NCI-H460 (cell line): ENCODE results near the gene LRRC36. TPM values are rescaled to one million over a fixed set of nuclear protein-coding genes. Genes with fewer than 3 reads are reported as not detected.
"Not testable (repeated sequence)": the region's sequence is repeated elsewhere in the genome, so short reads cannot be mapped to it uniquely, and the experiment has no call there.

Experiments used
- DNase-seq: peaks from one replicate; pipeline ENCODE4 v3.0.0-alpha.2; 2016; ENCODE audit warnings: low read depth; ENCODE audit errors: extremely low read depth
- total RNA-seq: library from RNA; depleted of rRNA; stranded (reverse); fragments of >200 nt; shearing (Covaris generic); gene quantifications from 2 replicates; pipeline ENCODE4 v1.2.3, GENCODE V29; 2014

LRRC36 gene
- total RNA-seq, 1 experiment from 2014 or later = not detected

DNA sequence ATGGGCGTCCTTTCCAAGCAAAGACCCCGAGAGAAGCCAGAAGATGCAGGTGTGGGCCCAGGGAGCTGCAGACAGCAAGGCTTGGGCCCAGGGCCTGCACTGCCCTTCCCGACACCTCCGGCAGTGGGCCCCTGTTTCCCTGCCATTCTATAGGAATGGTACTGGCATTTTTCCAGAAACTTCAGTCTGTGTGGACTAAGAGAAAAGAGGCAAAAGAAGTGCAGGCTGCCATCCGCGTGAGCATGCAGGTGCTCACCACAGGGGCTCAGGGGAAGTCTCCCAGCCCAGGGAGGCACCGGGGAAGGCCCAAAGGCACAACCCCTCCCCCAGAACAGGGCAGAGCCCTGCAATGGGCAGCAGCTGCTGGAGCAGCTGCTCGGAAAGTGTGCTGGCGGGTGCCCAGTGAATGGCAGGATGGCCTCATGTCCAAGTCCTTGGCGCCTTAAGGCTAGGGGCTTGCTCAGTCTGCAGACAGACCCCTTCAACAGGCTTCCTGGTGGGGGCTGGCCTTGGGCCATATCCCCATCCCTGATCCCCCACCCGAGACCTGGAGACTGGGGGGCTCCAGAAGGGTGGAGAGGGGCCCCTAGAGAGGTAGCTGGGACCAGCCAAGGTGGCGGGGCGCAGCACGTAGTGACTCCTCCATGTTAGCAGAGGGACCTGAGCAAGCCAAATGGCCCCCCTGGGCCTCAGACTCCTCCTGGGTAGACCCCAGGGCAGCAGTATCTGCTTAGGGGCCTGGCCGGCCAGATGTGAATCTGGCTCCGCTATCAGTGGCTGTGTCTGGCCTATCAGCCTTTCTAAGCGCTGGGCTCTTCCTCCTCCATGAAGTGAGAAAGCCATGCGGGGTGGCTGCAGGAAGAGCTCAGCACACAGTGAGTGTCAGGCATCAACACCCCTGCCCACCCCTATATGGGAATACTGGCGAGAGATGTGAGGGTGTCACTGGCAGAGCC is 73.4 kb downstream of the LRRC36 start:
- DNase-seq = no peak

DNA sequence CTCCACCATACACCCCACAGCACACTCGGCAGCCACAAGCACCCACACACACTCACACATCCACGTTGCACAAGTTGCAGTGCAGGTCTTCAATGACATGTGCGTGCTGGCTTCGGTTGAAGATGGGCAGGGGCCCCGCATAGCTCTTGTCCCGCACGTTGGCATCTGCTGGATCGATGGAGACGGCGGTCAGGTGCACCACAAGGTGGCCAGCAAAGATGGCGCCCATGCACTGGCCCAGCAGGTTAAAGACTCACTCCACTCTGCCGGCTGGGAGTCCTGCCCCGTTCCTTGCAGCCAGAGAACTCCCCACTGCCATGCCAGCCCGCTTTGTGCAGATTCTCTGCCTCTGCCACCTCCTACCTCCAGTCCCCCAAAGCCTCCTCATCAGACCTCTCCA is 74.3 kb downstream of the LRRC36 start:
- no peak for DNase-seq

DNA sequence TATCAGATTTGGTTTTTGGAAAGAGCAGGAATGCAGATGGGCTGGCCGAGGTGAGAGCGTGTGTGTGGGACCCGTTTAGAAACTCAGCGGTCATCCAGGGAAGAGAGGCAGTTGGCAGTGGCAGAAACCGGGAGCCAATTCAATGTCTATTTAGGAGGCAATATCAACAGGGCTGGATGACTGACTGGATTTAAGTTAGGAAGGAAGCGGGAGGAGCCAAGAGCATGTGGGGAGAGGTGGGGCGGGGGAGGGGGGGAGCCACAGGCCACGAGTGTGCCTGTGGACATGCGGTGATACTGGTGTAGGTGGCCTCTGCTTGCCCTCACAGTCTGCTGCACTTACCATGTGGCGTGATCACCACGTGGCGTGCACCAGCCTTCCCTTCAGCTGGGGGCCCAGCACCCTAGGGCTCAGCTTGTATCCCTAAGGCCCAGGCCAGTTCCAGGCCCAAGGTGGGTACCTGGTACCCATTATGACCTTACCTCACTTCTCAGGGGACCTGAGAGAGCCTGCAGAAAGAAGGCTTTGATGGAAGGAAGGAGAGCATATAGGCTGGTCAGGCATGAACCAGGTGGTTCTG is 77.5 kb downstream of the LRRC36 start:
- no peak for DNase-seq

DNA sequence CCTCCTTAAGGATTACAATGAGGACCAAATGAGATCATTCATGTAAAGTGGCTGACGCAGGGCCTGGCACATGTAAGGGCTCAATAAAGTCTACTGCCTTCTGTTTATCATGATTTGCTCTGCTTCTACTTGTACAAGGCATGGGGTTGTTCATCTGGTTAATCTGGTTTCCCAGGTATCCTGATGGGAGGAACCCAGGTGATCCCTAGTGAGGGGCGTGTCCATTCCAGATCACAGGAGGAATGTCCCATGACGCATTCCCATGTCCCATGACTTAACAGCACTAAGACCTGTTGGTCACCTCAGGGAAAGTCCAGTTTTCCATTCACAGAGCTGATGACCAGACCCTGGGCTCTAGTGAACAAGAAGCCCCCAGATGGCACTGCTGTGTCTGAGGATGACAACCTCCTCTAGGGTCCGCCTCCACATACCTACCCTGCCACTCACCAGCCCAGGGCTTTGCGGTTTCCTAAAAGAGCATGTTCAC is 78.2 kb downstream of the LRRC36 start:
- no peak for DNase-seq

DNA sequence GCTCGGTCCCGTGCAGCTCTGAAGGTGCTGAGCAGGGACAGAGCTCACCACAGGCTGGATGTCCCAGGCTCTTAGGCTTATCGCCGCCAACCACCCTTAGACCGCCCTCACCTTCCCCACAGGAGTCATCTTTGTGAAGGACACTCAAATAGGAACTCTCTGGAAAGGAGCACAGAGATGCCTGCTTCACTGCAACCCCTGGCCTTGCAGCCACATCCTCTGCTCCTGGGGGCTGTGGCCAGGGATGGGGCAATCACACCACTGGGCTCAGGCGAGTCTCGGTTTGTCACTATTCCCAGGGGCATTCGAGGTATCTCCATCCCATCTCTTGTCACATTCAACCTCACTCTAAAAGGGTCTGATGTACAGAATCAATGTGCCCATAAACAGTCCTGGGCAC is 78.7 kb downstream of the LRRC36 start:
- no peak for DNase-seq

DNA sequence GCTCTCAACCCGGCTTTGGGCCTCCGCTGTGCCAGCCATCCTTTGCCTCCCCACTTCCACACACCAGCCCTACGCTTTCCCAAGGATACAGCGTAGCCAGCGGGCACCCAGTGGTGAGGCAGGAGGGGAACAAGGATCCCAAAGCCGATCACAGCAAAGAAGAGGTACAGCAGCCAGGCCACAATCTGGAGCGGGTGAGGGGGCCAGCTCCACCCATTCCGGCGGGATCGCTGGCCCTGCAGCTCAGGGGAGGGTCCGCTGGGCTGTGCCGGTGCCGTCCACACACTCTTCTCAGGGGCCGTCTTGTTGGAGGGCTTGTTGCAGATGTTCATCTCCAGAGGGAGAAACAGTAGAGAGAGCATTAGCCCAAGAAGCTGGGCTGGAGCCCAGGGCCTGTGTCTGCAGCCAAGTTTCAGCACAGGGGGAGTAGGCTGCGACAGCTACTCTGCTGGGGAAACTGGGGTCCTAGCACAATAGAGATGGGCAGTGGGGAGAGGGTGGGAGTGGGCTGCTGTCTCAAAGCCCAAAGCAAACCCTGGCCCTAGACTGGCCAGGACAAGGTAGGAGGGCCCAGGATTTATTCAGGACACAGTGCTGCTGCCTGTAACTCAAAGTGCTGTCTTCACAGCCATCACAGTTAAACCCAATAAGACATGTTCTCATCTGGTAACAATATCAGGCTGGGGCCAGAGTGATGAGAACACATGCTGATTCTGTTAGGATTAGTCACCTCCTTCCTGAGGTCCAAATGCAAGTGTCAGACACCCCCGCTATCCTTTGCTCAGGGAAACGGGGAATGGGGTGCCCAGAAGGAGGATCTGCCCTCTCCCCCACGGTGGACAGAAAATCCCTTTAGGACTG is 79.7 kb downstream of the LRRC36 start:
- no peak for DNase-seq

DNA sequence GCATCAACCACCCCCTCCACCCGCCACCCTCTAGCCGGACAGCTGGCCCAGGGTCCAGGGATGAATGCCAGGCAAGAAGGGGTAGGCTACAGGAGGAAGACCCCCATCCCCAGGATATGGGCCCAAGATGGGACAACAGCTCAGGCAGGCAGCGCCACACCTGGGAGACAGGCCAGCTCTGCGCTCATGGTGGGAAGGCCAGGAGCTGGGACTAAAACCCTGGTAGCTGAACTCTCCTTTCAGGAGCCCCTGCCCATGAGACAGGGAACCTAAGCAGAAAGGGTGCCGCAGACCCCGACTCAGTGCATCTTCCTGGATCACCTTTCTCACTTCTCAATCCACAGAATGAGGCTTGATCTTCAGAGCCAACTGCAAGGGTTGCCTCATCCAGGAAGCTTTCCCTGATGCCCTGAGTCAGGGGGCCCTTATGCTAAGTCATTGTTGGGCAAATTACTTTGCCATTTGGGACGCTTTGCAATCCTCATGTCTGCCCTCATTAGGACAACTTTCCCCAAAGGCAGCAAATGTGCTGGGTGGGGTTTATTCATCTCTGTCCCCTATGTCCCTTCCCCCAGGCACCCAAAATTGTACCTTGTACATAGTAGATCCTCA is 80.7 kb downstream of the LRRC36 start:
- DNase-seq = no peak

DNA sequence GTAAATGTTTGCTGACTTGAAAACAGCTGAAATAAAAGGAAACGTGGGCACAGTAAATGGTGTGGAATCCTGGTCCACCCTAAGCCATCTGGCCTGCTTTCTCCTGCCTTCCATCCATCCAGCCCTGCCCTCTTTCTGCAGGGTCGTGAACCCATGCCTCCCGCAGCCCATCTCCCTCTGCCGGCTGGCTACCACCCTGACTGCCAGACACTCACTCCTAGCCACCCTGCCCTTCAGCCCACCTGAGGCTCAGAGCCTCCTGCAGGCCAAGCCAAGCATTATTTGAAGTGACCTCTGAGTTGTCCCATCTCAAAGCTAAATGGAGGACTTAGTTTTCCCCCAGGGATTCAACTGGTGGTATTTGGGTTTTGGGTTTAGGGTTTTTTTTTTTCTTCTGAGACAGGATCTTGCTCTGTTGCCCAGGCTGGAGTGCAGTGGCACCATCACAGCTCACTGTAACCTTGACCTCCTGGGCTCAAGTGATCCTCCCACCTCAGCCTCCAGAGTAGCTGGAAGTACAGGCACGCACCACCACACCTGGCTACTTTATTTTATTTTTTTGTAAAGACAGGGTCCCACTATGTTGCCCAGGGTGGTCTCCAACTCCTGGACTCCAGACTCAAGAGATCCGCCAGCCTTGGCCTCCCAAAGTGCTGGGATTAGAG is 81.3 kb downstream of the LRRC36 start:
- no peak for DNase-seq

DNA sequence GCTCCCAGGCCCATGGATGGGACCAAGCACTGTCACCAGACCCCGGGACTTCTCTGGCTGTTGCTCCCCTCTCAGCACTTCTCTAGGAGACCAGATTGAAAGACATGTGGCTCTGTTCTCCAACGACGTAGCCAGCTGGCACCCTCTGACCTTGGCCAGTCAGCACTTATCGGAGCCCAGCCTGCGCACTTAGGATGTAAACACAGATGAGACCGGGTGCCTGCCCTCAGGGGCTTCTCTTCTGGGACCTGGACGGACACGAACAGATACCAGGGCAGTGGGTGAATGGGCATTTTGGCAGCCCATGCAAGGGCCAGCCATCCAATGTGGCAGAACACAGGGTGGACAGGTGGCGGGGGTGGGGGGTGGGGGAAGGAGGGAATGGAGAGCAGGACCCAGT is 83.0 kb downstream of the LRRC36 start:
- DNase-seq = no peak

DNA sequence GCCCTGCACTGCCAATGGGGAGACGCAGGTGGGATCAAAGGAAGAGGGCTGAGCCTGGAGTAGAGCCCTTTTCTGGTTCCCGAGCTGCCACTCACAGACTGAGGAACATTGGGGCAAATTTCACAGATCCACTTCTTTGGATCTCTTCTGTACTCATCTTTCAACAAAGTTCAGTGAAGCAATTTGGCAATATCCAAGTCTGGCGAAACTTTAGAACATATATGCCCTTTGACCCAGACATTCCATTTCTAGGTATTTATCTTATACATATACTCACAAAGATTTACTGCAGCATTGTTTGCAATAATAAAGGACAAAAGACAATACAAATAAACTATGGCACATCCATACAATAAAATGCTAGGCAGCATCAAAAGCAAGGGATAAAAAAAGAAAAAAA is 84.7 kb downstream of the LRRC36 start:
- DNase-seq = no peak

DNA sequence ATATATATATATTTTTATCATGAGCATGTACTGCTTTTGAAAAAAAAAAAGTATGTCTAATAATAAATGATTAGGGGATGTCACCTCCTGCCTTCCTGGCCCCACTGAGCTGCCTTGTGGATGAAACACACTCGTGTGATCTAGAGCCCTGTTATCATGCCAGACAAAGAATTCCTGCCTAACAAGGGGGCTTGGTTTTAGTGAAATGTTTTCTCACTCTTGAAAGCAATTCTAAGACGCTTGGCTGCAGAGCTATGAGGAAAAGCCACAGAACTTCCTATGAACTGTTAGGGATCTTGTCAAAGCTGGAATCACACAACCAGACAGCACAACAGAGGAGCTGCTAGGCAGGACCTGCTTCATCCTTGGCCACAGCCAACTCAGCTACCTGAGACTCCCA is 85.7 kb downstream of the LRRC36 start:
- no peak for DNase-seq

DNA sequence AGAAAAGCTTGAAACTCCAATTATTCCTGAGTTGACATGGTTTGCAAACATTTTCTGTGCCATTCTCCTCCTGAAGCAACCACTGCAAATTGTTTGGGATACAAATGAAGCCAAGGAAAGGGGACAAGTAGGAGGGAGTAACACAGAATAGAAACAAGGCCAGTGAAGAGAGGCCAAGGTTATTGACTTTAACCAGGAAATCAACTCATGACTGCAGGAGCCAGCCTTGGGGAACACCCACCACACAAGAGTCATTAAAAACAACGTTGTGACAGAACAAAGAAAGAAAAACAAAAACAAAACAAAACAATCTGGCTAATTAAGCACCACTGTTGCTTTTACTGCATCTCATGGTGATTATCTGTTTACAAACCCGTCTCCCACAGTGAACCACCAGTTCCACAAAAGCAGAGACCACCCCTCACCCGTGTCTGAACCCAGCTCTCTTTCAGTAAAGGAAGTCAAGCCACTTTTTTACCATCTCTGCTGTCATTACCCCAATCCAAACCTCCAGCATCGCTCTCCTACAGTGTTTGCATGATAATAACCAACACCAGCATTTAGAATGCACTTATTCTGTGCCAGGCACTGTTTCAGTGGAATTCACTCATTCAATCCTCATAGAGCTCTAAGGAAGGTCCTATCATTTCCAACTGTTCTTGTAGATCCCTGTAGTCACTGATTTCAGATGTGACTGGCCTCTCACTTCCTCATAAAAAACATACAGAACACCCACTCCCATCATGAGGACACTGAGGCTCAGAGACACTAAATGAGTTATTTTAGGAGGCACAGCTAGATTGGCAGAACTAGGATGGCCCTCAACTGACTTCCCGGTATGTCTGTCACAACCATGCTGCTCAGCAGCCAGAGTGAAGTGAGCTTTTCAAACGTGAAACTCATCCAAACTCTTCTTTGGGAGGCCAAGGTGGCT is 87.6 kb downstream of the LRRC36 start:
- no peak for DNase-seq

DNA sequence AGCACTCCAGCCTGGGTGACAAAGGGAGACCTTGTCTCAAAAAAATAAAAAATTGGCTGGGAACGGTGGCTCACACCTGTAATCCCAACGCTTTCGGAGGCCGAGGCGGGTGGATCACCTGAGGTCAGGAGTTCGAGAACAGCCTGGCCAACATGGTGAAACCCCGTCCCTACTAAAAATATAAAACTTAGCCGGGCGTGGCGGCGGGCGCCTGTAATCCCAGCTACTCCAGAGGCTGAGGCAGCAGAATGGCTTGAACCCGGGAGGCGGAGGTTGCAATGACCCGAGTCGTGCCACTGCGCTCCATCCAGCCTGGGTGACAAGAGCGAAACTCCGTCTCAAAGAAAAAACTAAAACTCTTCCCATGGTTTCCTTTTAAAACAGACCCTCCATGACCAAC is 88.8 kb downstream of the LRRC36 start:
- DNase-seq = not testable (repeated sequence)

DNA sequence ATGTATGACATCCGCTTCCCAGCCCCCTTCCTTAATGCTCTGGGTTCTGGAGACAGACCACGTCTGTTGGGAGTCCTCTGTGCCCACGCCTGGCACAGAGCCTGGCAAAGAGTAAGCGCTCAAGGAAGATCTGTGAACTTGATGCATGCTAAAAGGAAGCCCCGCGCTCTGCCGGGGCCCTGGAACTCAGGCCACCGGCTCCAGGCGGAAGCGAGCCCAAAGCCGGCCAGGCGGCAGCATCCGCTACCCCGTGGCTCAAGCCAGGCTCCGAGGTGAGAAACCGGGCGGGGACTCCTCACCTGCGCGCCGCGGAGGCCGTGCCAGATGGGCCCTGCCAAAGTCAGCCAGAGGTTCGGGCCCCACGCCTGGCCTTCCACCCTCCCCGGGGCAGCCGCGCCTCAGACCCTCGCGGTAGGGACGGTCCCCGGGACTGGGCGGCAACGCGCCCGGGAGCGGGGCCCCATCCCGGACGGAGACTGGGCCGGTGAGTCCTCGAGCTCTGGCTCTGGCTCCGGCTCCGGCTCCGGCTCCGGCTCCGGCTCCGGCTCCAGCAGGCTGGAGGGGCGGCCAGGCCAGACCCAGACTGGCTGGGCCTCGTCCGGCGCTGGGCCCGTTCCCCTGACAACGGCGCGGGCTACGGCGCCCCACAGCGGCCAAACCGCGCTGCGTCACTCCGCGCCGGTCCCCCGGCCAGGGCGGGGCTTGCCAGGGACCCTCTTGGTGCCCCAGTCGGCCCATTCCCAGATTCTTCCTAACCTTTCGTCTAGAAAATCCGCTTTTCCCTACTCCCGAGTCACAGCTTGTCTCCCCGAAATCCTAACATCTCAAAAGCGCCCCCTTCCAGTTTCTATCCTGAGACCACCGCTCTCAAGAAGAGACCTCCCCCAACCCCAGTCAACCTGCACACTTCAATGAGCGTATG is 89.5 kb downstream of the LRRC36 start, which contains the start of gene ZDHHC1:
ZDHHC1 (minus strand) TSS at position 606 of the 922 bp plus-strand sequence. CDS start 8,702 bp downstream, outside the sequence.
- DNase-seq = peak; percentile 68

DNA sequence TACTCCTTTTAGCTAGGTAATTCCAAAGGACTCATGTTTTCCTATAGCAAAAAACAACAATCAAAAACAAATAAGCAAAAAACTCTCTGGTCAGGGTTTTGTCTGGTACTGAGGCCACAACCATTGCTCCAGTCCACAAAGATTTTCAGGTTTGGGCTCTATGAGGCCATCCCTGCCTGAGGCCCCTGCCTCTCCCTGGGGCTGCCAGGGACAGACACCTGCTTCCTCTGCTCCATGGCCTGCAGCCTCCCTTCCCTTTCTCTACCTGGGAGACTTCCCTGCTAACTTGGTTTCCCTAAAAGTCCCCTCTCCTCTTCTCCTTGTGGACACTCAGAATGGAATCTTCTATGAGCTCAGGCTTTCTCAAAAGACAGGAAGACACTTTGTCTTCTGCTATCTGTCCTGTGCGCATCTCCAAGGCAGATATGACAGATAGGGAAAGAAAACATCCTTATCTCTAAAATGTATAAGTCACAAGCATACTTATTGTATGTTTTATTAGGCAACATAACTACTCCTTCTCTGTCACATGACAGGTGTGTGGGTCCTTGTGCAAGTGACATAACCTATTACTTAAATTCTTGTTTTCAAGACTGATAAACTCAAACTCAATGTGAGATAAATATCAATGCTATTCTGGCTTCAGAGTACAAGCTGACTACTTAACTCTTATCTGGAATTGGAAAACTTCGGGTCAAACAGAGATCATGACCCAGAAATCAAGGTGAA is 90.9 kb downstream of the LRRC36 start:
- DNase-seq = no peak

DNA sequence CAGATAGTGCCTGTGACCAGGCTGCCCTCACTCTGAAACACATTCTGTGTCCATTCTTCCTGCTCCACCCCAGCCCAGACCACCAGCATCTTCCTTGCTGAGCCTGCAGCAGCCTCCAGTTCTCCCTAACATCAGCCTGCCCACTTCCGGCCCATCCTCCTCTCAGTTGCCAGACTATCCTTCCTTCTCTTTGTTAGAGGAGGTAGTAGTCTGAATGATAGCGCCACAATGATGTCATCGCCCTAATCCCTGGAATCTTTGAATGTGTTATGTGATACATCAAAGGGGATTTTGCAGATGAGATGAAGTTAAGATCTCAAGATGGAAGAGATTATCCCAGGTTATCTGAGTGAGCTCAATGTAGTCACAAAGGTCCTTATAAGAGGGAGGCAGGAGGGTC is 92.9 kb downstream of the LRRC36 start:
- no peak for DNase-seq

DNA sequence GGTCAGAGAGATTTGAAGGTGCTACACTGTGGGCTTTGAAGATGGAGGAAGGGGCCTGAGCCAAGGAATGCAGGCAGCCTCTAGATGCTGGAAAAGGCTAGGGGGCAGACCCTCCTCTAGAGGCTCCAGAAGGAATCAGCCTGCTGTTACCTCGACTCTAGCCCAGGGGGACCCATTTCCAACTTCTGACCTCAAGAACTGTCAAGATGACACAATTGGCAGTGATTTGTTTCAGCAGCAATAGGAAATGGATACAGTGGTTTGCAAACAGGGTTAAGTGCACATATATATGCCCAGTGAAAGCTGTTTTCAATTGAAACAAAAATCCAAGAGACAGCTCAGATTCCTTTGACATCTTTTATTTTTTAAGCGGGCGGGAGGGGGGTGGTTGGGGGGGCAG is 93.3 kb downstream of the LRRC36 start:
- DNase-seq = no peak
